HCT116 (cell line): Measurements from ENCODE around the gene ASCL1. TPM values are rescaled to one million over a fixed set of nuclear protein-coding genes. Genes with fewer than 3 reads are reported as not detected.

Source experiments
- ATAC-seq: fragments of 200-7000 bp; cut with Tn5 transposase; 2 replicates; pipeline ENCODE4 v1.9.1; 2020; ENCODE audit warnings: mild to moderate bottlenecking, moderate library complexity
- BruUV-seq: library from RNA; stranded (reverse); fragments of 400-500 nt; replicated peaks from 2 replicates; lab custom pipeline; 2021; lab: Mats Ljungman, UMichigan
- CTCF ChIA-PET: fragments of 300-600 bp; sonication (Branson Sonifier 250); formaldehyde crosslinking; loops from one replicate; lab custom pipeline; 2021; ENCODE audit warnings: antibody characterized with exemption; lab: Charles Lee
- POLR2A ChIA-PET: fragments of 300-600, 350-600 bp; sonication (Branson Sonifier 250); formaldehyde crosslinking; loops from one replicate; lab custom pipeline; 2021; ENCODE audit warnings: antibody characterized with exemption; lab: Charles Lee
- RAD21 ChIA-PET, 2 experiments: fragments of 300-600 bp; sonication (Branson Sonifier 250); formaldehyde crosslinking; loops; one replicate each; lab custom pipeline; 2023; ENCODE audit warnings: low total read pairs in 2 of 2; ENCODE audit not compliant: uncharacterized antibody in 2 of 2, unreplicated experiment in 2 of 2, low non-redundant PET in 1 of 2; lab: Charles Lee
- DNase-seq: peaks from one replicate; pipeline ENCODE4 v3.0.0-alpha.2; 2010; ENCODE audit warnings: low read depth, low spot score
- H2AFZ ChIP-seq: fragments of 200-600 bp; shearing (Covaris generic), sonication (generic); 2 replicates; pipeline ENCODE4 v1.6.1; 2017; ENCODE audit warnings: low read depth, mixed run types, mixed read lengths, antibody characterized with exemption, low read length; ENCODE audit not compliant: poor library complexity, severe bottlenecking
- H3K27ac ChIP-seq: 2 replicates; pipeline ENCODE4 v1.5.1; 2012; ENCODE audit warnings: low read depth, low read length
- H3K27me3 ChIP-seq: fragments of 200-600 bp; sonication (generic); 2 replicates; pipeline ENCODE4 v1.6.1; 2016; ENCODE audit warnings: mixed run types, low read length, mixed read lengths; ENCODE audit not compliant: insufficient read depth
- H3K36me3 ChIP-seq, 2 experiments: fragments of 200-500 bp in 1 of 2; fragments of 200-600 bp in 1 of 2; sonication (Bioruptor generic) in 1 of 2; sonication (generic) in 1 of 2; 2 replicates each; pipeline versions ENCODE4 v1.5.1 to v1.6.1; 2014 to 2016; ENCODE audit warnings: low read length in 2 of 2, inconsistent platforms in 1 of 2, mixed read lengths in 1 of 2, mixed run types in 1 of 2; ENCODE audit not compliant: insufficient read depth in 2 of 2, control insufficient read depth in 1 of 2
- H3K4me1 ChIP-seq, 2 experiments: fragments of 200-600 bp in 1 of 2; sonication (generic) in 1 of 2; 2 replicates each; pipeline versions ENCODE4 v1.5.1 to v1.6.1; 2012 to 2017; ENCODE audit warnings: low read length in 2 of 2, inconsistent platforms in 1 of 2, mild to moderate bottlenecking in 1 of 2, mixed read lengths in 1 of 2, mixed run types in 1 of 2, moderate library complexity in 1 of 2; ENCODE audit not compliant: insufficient read depth in 2 of 2, control insufficient read depth in 1 of 2
- H3K4me2 ChIP-seq: fragments of 200-600 bp; sonication (generic); 2 replicates; pipeline ENCODE4 v1.6.1; 2017; ENCODE audit warnings: mixed run types, low read length, mixed read lengths
- H3K4me3 ChIP-seq, 2 experiments: fragments of 200-600 bp in 1 of 2; sonication (generic) in 1 of 2; replicated peaks in 1 of 2; 2 replicates each; pipeline ENCODE4 v1.5.1; 2011 to 2016; ENCODE audit warnings: low read length in 2 of 2, control low read depth in 1 of 2, low read depth in 1 of 2, mild to moderate bottlenecking in 1 of 2, mixed read lengths in 1 of 2, mixed run types in 1 of 2
- H3K79me2 ChIP-seq: fragments of 200-600 bp; sonication (generic); 2 replicates; pipeline ENCODE4 v1.6.1; 2017; ENCODE audit warnings: mild to moderate bottlenecking, mixed run types, low read length, moderate library complexity, mixed read lengths; ENCODE audit not compliant: insufficient read depth
- H3K9ac ChIP-seq: fragments of 200-600 bp; sonication (generic); 2 replicates; pipeline ENCODE4 v1.6.1; 2016; ENCODE audit warnings: low read length, mixed read lengths
- H3K9me2 ChIP-seq: fragments of 200-600 bp; sonication (generic), shearing (Covaris generic); 2 replicates; pipeline ENCODE4 v1.6.1; 2017; ENCODE audit warnings: mixed run types, mild to moderate bottlenecking, moderate library complexity; ENCODE audit not compliant: insufficient read depth
- H3K9me3 ChIP-seq, 2 experiments: fragments of 200-500 bp in 1 of 2; fragments of 200-600 bp in 1 of 2; sonication (Bioruptor generic) in 1 of 2; sonication (generic) in 1 of 2; 2 replicates each; pipeline ENCODE4 v1.6.1; 2014 to 2017; ENCODE audit warnings: low read length in 2 of 2, mixed read lengths in 2 of 2, inconsistent platforms in 1 of 2, low read depth in 1 of 2, mild to moderate bottlenecking in 1 of 2, mixed run types in 1 of 2, moderate library complexity in 1 of 2; ENCODE audit not compliant: control insufficient read depth in 1 of 2, insufficient read depth in 1 of 2
- H4K20me1 ChIP-seq: fragments of 200-600 bp; sonication (generic), shearing (Covaris generic); 2 replicates; pipeline ENCODE4 v1.6.1; 2017; ENCODE audit warnings: mixed run types, mild to moderate bottlenecking, moderate library complexity; ENCODE audit not compliant: insufficient read depth
- CBX3 ChIP-seq: IDR thresholded peaks from 2 replicates; pipeline ENCODE4 v1.6.1; 2012; ENCODE audit warnings: low read depth
- EZH2phosphoT487 ChIP-seq: fragments of 200-600 bp; IDR thresholded peaks from 2 replicates; pipeline ENCODE4 v1.6.1; 2018; ENCODE audit warnings: antibody characterized with exemption, borderline replicate concordance
- FOSL1 ChIP-seq: IDR thresholded peaks from 2 replicates; pipeline ENCODE4 v1.6.1; 2012; ENCODE audit warnings: low read depth
- JUND ChIP-seq: IDR thresholded peaks from 2 replicates; pipeline ENCODE4 v1.6.1; 2012
- REST ChIP-seq: IDR thresholded peaks from 2 replicates; pipeline ENCODE4 v1.6.1; 2012; ENCODE audit warnings: low read depth
- SIN3A ChIP-seq: IDR thresholded peaks from 2 replicates; pipeline ENCODE4 v1.6.1; 2012; ENCODE audit warnings: low read depth
- YY1 ChIP-seq: IDR thresholded peaks from 2 replicates; pipeline ENCODE4 v1.6.1; 2011; ENCODE audit warnings: low read length, low read depth, moderate library complexity, mild to moderate bottlenecking; ENCODE audit not compliant: insufficient replicate concordance; ENCODE audit errors: extremely low read depth
- ZBTB33 ChIP-seq: IDR thresholded peaks from 2 replicates; pipeline ENCODE4 v1.6.1; 2011; ENCODE audit warnings: mild to moderate bottlenecking, low read length, moderate library complexity; ENCODE audit not compliant: insufficient replicate concordance; ENCODE audit errors: extremely low read depth
- ZNF274 ChIP-seq: fragments of 200-500 bp; sonication (Bioruptor generic); IDR thresholded peaks from 2 replicates; pipeline ENCODE4 v1.6.1; 2014; ENCODE audit warnings: mild to moderate bottlenecking, low read depth, low read length, inconsistent platforms
- intact Hi-C: fragments of 100-400 bp; cut with micrococcal nuclease; formaldehyde crosslinking; loops from 2 replicates; pipeline ENCODE4 v1.10.0; 2022
- total RNA-seq: library from RNA; stranded (reverse); gene quantifications from one replicate; pipeline ENCODE4 v1.2.1, GENCODE V29; 2021; ENCODE audit not compliant: unreplicated experiment
- TF ChIP-seq, protein P1 (sequence below): IDR thresholded peaks from 2 replicates; pipeline ENCODE4 v1.6.1; 2012

The ASCL1 gene
- total RNA-seq, 1 experiment from 2014 or later: not detected

- TF ChIP-seq ZBTB33: no peak
These were observed 34.8 kb downstream of the ASCL1 start (continued) for GRCh38 chr12:102992297-102992696.

- no peaks in the 10 kb centered on the region for H4K20me1 ChIP-seq
- TF ChIP-seq FOSL1: no peak
- TF ChIP-seq, protein P1, sequence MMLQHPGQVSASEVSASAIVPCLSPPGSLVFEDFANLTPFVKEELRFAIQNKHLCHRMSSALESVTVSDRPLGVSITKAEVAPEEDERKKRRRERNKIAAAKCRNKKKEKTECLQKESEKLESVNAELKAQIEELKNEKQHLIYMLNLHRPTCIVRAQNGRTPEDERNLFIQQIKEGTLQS: no peak
- TF ChIP-seq SIN3A: no peak
- TF ChIP-seq REST: no peak
- no peak for TF ChIP-seq ZNF274
- no peak for TF ChIP-seq CBX3
- no peak for TF ChIP-seq YY1
- TF ChIP-seq EZH2phosphoT487: no peak
- no peak for TF ChIP-seq JUND
- ChIA-PET CTCF (no interaction called here), RAD21 (no interaction called here), POLR2A (no interaction called here)
- no TSS peak for BruUV-seq
- H3K9me3 ChIP-seq: no peaks in the 10 kb centered on the region
- 0 out of 2 replicates have a peak, but pooled peaks cover 3% of the 10 kb centered on the region for H3K27me3 ChIP-seq
- no peak for ATAC-seq
- H3K4me1 ChIP-seq: no peaks in the 10 kb centered on the region
- H3K4me2 ChIP-seq: no peak overlapping the region
- H3K4me3 ChIP-seq: no peak overlapping the region
- DNase-seq: no peak
- intact Hi-C loops: no loop called here
- no peak overlapping the region for H3K9ac ChIP-seq
- H2AFZ ChIP-seq: no peak overlapping the region
- no peaks in the 10 kb centered on the region for H3K9me2 ChIP-seq
- H3K79me2 ChIP-seq: no peaks in the 10 kb centered on the region
- no peaks in the 10 kb centered on the region for H3K36me3 ChIP-seq
- H3K27ac ChIP-seq: no peak overlapping the region
These were observed 35.2 kb downstream of the ASCL1 start for GRCh38 chr12:102992720-102993119.
